Measurements from ENCODE around the gene ELK4. TPM values are rescaled to one million over a fixed set of nuclear protein-coding genes. Genes with fewer than 3 reads are reported as not detected.

Gene ELK4
- total and polyA plus RNA-seq, 2 experiments from 2014 or later = 5.1 to 19.7 TPM

DNA sequence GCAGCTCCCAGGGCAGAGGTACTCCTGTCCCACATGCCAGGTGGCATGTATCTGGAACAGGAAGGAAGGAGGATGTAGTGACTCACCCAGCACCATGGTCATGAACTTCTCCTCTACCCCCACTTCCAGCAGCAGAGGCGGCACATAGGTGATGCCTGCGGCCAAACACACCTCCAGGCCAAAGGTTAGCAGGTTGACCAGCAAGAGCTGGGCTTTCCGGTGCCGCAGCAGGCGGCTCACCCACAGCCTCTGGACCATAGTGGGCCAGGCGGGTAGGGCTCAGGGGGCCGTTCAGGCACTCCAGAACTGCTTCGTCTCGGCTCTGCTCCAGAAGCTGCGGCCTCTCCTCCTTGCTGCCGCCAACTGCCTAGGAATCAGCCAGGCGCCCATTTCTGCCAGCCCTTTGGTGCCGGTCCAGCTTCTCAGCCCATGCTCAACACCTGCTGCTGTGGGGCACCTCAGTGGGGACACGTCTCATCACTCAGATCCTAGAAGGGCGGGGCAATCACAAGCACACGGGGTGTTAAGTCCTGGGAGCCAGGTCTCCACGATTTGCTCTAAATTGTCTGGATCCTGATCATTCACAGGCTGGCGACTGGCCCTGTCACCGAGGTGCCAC, 32.7 kb upstream of the ELK4 start:
- no peak overlapping the region for H3K4me2 ChIP-seq
- peaks cover 61% of the 10 kb centered on the region for H3K4me1 Mint-ChIP-seq
- no peak for DNase-seq (ENCODE audit: low spot score)

More for the DNA sequence above, 32.7 kb upstream of the ELK4 start:
- TF ChIP-seq EZH2phosphoT487 (IDR thresholded peaks at IDR 0.05; ENCODE audit: unreplicated experiment) (no peak), JUNB (IDR thresholded peaks at IDR 0.05; ENCODE audit: unreplicated experiment) (no peak), ETS1 (IDR thresholded peaks at IDR 0.05) (no peak), POLR2AphosphoS5 (IDR thresholded peaks at IDR 0.05; ENCODE audit: low read depth) (no peak), ZNF114 (CRISPR knock-in tag; IDR thresholded peaks at IDR 0.05) (no peak), STAT1 (IDR thresholded peaks at IDR 0.05; ENCODE audit: unreplicated experiment) (no peak), ZNF462 (CRISPR knock-in tag; IDR thresholded peaks at IDR 0.05) (no peak), CREB1 (CRISPR knock-in tag; IDR thresholded peaks at IDR 0.05; ENCODE audit: low read depth) (no peak), REST (IDR thresholded peaks at IDR 0.05; ENCODE audit: unreplicated experiment) (no peak), ZNF331 (CRISPR knock-in tag; IDR thresholded peaks at IDR 0.05; ENCODE audit: low read depth) (no peak), NANOG (IDR thresholded peaks at IDR 0.05; ENCODE audit: borderline replicate concordance) (no peak), EZH2 (IDR thresholded peaks at IDR 0.05; ENCODE audit: low read depth, unreplicated experiment) (no peak)
- TF ChIP-seq, protein P1, sequence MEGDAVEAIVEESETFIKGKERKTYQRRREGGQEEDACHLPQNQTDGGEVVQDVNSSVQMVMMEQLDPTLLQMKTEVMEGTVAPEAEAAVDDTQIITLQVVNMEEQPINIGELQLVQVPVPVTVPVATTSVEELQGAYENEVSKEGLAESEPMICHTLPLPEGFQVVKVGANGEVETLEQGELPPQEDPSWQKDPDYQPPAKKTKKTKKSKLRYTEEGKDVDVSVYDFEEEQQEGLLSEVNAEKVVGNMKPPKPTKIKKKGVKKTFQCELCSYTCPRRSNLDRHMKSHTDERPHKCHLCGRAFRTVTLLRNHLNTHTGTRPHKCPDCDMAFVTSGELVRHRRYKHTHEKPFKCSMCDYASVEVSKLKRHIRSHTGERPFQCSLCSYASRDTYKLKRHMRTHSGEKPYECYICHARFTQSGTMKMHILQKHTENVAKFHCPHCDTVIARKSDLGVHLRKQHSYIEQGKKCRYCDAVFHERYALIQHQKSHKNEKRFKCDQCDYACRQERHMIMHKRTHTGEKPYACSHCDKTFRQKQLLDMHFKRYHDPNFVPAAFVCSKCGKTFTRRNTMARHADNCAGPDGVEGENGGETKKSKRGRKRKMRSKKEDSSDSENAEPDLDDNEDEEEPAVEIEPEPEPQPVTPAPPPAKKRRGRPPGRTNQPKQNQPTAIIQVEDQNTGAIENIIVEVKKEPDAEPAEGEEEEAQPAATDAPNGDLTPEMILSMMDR (conservative IDR thresholded peaks at IDR 0.05; ENCODE audit: low read depth in 2 of 2) = no peak
- no peak overlapping the region for H2AFZ ChIP-seq
- peaks cover 6% of the 10 kb centered on the region; the same call in 2 of the 3 replicates for H3K36me3 Mint-ChIP-seq (ENCODE audit: low read depth)
- H4K20me1 ChIP-seq (replicated peaks; ENCODE audit: insufficient read depth) = no peaks in the 10 kb centered on the region; the same call in 1 of the 2 replicates
- no peak overlapping the region for H3K4me3 Mint-ChIP-seq
- no peak overlapping the region for H3K4me3 ChIP-seq
- H3K27ac ChIP-seq (ENCODE audit: low read depth) = no peak overlapping the region
- no peaks in the 10 kb centered on the region for H3K9me2 ChIP-seq (ENCODE audit: insufficient read depth)
- H3K36me3 ChIP-seq (ENCODE audit: insufficient read depth) = no peaks in the 10 kb centered on the region
- no peaks in the 10 kb centered on the region for H3K9me3 Mint-ChIP-seq
- H3K79me2 ChIP-seq (replicated peaks; ENCODE audit: insufficient read depth) = peaks cover 21% of the 10 kb centered on the region
- H3K27ac Mint-ChIP-seq = no peak overlapping the region
- no peaks in the 10 kb centered on the region for H3K27me3 ChIP-seq (ENCODE audit: insufficient read depth)
- H3K27me3 Mint-ChIP-seq (ENCODE audit: insufficient read depth, low read depth, poor library complexity) = peaks cover 21% of the 10 kb centered on the region
- peaks cover 16% of the 10 kb centered on the region for H3K4me1 ChIP-seq (ENCODE audit: insufficient read depth)
- ATAC-seq = no peak
- H3F3A ChIP-seq (replicated peaks; ENCODE audit: low read depth) = 0 out of 2 replicates have a peak, but pooled peaks cover 5% of the 10 kb centered on the region

All from GM23338 (cell line).